ENCODE data around the gene KIF6.
A peak's percentile ranks its signal among the peaks of the same experiment; 100 is the strongest.
"Not testable (repeated sequence)": the region's sequence is repeated elsewhere in the genome, so short reads cannot be mapped to it uniquely, and the experiment has no call there.

The KIF6 gene, protein sequence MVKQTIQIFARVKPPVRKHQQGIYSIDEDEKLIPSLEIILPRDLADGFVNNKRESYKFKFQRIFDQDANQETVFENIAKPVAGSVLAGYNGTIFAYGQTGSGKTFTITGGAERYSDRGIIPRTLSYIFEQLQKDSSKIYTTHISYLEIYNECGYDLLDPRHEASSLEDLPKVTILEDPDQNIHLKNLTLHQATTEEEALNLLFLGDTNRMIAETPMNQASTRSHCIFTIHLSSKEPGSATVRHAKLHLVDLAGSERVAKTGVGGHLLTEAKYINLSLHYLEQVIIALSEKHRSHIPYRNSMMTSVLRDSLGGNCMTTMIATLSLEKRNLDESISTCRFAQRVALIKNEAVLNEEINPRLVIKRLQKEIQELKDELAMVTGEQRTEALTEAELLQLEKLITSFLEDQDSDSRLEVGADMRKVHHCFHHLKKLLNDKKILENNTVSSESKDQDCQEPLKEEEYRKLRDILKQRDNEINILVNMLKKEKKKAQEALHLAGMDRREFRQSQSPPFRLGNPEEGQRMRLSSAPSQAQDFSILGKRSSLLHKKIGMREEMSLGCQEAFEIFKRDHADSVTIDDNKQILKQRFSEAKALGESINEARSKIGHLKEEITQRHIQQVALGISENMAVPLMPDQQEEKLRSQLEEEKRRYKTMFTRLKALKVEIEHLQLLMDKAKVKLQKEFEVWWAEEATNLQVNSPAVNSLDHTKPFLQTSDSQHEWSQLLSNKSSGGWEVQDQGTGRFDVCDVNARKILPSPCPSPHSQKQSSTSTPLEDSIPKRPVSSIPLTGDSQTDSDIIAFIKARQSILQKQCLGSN

DNA sequence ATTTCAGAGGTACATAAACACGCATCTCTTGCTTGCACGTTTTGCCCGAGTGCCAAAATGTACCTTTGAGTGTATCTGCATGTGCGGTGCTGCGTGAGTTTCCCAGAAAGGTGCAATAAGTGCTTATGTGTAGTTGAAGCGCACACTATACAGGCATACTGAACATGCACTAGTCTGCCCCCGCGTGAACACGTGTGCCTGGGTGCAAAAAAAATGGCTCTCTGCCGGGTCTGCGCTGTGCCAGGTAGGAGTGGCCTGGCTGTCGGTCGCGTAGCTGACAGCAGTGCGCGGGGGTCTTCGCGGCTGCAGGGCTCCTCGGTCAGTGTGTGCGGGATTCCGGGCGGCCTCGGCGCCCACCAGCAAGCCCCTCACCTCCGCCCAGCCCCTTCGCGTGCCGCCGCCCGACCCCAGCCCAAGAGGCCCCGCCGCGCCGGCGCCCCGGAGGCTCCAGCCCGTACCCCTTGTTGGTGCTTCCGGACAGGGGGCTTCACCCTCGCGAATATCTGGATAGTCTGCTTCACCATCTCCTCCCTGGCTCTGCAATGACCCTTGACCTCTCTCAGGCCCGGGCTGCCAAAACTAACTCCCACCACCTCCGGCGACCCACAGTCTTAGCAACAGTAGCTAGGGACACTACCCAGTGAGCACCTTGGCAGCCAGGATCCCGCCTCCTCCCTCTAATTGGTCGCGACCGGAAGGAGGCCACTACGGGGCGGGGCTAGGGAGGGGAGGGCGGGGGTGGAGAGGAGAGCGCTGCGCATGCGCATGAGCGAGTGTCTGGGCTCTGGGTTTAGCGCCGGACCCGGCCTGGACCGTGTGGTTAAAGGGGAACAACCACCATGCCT is at the start of gene KIF6:
TSS of gene KIF6 (minus strand) at position 622 of the 845 bp plus-strand sequence. CDS start at position 524, 98 bp downstream.
- peak; percentile 38 for DNase-seq (ENCODE audit: low read depth)

DNA sequence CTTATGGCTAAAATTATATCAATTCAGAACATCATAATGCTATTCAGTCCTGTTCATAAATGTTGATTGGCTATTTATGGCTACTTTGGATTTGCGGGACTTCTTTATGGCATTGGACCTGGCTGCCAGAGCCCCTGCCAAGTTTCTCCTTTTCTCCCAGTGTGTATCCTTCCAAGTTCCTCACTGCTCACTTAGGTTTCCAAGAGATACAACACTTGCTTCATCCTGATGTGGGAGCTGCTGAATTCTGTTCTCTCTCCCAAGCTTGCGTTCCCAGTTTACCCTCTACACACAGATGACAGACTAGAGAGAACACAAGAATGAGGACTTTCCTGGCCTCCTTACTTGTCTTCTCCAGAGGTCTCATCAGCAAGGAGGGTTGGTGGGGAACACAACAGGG is 48.6 kb upstream of the KIF6 start:
- no peak for DNase-seq (ENCODE audit: low read depth)

DNA sequence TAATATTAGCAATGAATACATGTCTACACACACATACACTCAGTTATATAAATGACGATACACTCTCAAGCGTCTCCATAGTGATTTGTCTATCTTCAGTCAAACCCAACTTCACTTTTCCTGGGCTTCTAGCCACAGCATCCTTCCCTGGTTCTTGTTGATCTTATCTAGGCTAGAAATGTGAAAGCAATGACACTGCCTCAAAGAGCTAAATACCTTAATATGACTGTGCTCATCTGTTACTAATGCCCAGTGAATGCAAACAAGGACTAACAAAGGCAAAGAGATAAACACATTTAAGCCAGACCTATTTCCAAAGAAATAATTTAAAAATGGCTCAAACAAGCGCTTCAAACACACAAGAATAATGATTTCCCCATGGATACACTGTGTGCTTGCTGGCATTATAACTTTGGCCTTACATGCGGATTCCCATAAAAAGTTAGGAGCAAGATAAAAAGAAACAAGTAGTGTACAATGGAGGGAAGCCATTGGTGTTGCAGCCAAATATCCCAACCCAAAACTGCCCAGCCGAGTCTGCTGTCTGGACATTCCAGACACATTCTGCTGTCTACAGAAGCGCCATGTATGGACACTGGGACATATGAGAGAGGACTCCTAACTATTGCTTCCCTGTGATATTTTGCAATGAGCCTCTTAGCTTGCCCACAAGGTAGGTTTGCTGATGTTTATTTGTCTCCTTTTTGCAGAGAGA is 47.5 kb upstream of the KIF6 start:
- DNase-seq (ENCODE audit: low read depth) = no peak

DNA sequence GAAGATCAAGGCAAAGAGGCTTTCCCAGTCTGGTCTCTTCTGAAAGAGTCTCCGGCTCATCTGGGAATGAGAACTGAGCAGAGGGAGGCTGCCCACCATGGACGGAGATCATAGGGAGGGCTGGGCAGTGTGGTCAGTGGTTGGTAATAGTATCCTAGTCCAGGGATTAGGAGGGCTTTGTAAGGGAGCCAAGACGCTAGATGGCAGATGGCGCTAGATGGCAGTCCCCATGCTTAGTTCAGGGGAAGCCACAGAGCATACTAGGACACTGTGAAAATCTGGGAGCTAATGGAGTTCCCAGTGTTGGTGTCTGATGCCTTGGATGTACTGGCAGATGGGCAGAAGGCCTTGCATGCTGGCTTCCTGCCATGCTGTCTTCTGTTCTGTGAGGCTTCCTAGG is 45.2 kb upstream of the KIF6 start:
- no peak for DNase-seq (ENCODE audit: low read depth)

DNA sequence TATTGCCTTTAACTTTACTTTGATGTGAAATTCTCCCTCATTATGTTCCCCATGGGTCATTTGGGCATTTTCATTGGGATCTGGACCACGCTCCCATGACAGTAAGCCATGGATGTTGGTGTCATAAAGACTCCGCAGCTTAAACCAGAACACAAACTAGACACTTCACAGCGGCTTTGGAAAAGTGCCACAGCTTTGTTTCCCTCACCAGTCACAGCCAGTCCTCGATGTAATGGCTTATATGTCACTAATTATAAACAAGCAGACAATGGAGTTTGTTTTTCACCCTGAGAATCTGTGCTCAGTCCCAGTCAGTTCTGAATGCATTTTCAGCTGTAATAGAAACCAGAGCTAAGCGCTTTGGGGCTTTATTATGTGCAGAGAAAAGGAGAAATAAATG is 43.8 kb upstream of the KIF6 start:
- DNase-seq (ENCODE audit: low read depth) = no peak

DNA sequence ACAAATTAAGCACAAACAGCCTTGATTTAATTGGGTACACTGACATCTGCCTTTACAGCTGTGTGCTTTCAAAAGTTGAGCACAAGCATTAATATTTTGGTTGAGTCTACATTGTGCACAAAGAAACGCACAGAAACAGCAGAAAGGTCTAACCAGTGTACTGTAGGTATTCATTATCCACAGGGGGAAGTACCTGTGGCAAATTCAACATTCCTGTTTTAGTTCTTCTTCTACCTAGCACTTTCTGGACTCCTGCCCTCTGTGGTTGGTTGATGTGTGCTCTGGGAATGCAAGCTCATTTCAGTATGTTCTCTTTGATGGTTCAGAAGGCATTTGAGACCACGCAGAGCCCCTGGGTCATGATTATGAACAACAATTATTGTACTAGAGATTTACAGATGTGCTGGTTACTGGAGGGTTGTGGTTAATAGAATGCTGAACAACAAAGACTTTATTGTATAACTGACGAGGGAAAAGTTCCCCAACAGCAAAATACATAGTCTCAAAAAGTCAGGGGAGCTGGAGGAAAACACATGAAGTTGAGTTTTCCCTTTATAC is 40.4 kb upstream of the KIF6 start:
- DNase-seq (ENCODE audit: low read depth) = no peak

DNA sequence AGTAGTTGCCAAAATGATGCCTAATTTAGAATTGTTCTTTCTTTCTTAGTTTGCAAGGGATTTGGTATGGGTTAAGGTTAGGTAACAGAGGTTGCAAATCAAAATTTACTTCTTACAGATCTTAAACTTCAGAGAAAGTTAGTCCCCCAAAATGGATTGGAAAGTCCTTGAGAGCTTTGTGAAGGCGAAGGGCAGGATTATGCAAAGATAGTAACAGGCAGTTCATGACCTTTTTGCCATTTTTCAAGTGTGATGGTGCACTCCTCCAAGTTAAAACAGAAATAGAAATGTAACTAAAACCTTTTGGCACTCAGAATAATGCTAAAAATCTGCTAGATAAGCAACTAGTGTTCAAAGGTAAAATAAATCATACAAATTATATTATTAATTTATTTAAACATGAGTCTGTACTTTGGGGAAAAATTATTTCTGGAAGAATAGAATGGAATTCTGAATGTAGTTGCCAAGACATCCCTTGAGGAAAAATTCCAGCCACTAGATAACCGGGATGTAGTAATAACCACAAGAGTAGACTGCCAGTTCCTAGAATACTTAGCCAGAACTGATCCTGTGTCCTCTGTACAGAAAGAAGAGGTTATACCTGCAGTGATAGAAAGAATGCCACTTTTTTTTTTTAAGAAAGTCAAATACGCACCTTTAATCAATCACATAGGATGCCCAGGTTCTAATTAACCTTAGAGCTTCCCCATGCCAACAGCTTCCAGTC is 35.2 kb upstream of the KIF6 start:
- no peak for DNase-seq (ENCODE audit: low read depth)

DNA sequence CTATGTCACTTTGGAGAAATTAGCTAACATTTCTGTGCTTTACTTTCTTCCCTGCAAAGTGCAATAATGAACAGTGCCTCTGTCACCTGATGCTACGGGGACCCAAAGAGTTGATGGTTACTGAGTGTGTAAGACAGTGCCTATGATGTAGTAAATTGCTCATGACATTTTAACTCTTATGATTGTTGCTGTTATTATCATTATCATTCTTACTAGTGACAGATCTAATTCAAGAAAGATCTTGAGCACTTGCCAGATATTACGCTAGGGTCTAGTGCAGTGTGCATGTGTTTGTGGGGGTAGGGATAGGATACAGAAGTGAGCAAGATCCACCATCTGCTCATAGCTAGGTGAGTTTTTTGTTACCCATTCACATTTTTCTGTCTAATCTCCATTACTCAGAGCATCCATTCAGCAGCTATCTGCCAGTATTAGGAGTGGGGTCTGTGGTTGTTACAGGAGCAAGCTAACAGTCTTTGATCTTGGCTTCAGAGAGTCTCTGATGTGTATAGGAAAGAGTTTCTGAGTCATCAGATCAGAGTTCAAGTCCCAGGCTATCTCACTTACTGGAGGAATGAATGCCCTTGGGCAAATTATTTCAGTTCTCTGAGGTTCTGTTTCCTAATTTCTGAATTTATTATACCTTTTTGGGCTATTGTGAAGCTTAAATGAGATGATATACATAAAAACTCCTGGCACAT is 33.8 kb upstream of the KIF6 start:
- DNase-seq (ENCODE audit: low read depth) = no peak

DNA sequence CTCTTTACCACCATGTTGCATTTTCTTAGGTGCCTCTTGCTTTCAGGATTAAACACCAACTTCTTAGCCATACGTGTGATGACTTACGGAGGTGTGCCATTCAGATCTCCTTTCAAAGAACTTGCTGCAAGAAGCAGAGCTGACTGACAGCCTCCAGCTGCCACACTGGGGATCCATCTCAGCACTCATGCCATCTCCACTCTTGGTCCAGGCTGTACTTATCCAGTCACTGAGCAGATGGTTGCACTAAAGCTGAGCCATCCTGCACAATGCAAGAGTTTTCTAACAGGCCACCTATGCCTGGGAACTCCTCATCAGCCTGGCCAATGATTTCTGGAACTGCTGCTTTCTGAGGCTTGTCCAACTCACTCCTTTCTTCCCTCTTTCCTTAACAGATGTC is 31.4 kb upstream of the KIF6 start:
- no peak for DNase-seq (ENCODE audit: low read depth)

DNA sequence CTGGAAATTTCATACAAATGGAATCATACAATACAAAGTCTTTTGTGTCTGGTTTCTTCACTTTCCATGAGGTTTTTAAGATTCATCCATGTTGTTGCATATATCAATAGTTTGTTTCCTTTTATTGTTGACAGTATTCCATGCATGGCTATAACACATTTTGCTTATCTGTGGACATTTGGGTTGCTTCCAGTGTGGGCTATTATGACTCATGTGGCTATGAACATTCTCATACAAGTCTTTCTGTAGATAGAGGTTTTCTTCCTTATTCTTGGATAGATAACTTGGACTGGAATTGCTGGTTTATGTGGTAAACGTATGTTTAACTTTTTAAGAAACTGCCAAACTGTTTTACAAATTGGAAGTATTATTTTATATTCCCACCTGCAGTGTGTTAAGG is 30.0 kb upstream of the KIF6 start:
- DNase-seq (ENCODE audit: low read depth) = no peak

DNA sequence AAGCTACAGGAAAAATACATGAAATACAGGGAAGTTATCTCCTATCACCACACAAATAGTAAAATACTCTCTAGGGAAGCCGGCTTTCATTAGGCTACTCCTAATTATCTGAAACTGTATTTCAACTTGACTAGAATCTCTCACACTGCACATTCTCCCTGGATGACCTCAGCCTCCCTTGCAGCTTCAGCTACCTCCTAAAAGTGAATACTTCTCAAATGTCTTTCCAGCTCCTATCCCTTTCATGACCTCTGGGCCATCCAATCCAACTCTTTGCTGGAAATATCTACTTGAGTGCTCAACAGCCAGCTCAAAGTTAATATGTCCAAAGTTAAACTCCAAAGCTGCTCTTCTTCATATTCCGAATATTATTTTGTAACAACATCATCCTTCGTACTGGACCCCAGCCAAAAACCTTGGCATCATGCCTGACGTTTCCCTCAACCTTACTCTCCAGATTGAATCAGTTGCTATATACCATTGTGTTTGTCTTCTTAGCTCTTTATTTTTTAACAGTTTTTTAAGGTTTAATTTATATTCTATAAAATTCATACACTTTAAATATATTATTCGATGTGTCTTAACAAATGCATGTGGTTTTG is 29.4 kb upstream of the KIF6 start:
- DNase-seq (ENCODE audit: low read depth) = no peak

DNA sequence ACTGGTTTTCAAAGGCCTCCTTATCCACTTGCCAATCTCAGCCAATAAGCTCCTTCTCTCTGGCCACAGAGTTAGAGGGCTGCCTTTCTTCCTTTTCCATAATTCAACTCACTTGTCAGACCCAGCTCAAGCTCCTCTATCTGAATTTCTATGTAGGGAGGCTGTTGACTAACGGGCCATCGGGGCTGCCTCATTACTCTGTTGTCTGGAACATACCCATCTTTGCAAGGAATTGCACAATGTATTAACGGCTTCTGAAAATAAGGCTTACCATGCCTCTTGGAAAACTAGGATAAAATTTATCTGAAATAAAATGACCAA is 28.5 kb upstream of the KIF6 start:
- DNase-seq (ENCODE audit: low read depth) = no peak

DNA sequence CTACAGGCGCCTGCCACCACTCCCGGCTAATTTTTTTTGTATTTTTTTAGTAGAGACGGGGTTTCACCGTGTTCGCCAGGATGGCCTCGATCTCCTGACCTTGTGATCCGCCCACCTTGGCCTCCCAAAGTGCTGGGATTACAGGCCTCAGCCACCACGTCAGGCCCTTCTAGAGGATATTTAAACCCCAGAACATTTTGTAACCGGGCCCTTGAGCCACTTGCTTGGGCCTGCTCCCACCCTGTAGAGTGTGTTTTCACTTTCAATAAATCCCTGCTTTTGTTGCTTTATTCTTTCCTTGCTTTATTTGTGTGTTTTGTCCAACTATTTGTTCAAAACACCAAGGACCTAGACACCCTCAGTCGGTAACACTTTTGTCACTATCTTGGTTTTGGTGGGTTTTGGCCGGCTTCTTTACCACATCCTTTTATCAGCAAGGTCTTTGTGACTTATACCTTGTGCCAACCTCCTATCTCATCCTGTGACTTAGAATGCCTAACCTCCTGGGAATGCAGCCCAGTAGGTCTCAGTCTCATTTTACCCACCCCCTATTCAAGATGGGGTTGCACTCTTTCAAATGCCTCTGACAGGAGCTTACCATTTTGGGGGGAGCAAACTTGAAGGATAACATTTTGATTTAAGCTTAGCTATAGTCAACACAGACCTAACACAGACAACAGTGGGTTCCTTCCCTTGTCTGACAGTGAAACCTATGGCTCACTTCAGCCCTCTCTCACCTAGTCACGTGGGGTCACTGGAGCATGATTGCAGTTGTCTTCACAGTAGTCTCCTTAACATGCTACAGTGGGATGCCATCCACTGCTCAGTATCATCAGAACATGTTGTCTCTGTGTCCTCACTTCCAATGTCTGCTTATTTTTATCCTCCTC is 27.9 kb upstream of the KIF6 start:
- DNase-seq (ENCODE audit: low read depth) = no peak

DNA sequence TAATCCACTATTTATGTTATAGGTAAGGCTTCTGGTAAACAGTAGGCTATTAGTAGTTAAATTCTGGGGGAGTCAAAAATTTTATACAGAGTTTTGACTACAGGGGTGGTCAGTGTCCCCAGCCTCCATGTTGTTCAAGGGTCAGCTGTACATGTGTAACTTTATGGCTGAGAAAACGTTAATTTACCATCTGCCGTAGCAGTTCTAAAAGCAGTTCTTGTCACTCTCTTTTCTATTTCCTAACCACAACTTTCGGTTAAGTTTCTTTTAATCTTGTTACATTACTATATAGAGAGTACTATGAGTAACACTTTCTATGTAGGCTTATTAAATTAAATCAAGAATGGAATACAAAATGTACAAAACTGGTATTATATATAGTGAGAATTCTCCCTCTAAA is 21.6 kb upstream of the KIF6 start:
- DNase-seq (ENCODE audit: low read depth) = no peak

DNA sequence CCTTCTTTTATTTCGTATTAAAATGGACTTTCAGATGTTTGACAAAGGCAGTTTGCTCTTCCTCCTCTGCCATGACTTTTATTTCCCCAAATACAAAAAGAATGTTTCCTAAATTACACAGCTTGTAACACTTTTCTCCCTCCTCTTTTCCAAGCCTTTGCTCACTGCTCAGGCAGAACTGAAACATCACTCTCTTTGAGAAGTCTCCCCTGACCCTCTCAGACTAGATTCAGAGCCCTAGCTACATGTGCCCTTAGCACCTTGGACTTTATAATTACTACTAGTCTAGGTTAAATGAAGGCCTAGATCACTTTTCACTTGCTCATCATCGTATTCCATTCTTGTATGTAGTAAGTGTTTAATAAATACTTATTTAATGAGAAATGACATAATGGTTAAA is 8.5 kb upstream of the KIF6 start:
- DNase-seq (ENCODE audit: low read depth) = no peak

DNA sequence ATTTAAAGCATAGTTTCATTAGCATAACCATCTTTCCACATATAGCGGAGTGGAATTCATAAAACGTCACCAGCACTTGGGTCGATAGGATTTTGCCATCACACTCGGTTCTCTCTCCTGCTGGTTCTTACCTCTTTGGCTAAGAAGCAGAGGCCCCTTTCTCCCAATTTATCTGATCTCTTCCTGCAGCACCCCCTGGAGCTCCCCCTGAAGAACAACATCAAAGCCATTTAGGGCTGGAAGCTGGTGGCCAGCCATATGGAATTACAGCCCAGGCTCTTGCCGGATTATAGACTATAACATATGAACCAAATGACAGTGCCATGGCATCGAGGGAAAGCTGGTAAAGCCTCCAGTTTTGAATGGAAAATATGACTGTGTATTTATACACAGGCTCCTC is 6.4 kb upstream of the KIF6 start:
- DNase-seq (ENCODE audit: low read depth) = no peak

DNA sequence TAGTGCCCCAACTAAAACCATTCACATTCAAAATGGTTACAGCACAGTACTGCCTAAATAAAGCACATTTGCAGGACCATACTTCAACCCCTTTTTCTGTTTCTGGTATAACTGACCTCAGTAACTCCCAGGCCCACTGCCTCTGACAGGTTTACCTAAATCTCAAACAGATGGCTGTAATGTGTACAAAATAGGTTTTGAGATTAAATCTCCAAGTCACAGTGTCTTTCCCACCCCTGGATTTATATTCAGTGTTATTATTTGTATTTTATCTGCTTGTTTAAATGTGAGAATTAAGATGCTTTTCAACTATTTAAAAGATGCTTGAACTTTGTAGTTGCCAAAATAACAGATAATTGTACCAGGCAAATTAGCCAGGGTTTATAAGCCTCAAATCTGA is 4.7 kb upstream of the KIF6 start:
- no peak for DNase-seq (ENCODE audit: low read depth)

DNA sequence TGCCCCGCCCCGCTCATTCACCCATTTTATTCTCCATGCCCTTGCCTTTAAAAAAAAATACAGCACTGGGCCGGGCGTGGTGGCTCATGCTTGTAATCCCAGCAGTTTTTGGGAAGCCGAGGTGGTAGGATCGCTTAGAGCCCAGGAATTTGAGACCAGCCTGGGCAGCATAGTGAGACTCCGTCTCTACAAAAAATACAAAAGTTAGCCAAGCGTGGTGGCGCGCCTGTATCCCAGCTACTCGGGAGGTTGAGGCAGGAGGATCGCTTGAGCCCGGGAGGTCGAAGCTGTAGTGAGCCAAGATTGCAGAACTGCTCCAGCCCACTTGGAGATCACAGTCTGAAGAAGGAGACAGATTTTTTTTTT is 407 bp upstream of the KIF6 start:
- DNase-seq (ENCODE audit: low read depth) = no peak

DNA sequence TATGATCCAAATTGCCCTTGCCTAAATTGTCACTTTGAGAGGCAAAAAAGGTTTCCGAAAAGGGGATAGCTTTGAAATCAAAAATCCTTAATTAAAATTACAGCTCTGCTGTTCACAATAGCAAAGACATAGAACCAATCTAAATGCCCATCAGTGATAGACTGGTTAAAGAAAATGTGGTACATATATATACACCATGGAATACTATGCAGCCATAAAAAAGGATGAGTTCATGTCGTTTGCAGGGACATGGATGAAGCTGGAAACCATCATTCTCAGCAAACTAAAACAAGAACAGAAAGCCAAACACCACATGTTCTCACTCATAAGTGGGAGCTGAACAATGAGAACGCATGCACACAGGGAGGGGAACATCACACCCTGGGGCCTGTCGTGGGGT is 1.9 kb downstream of the KIF6 start:
- DNase-seq (ENCODE audit: low read depth) = not testable (repeated sequence)
